Right lobe of liver (tissue), 6 donors: Measurements from ENCODE around the gene RCOR1. TPM values are rescaled to one million over a fixed set of nuclear protein-coding genes. Genes with fewer than 3 reads are reported as not detected.

Experiments
- ATAC-seq, 4 donors: fragments of 200-7000 bp; cut with Tn5 transposase; one replicate each; pipeline ENCODE4 v1.9.1; 2020; ENCODE audit warnings: mild to moderate bottlenecking in 4 of 4, moderate library complexity in 4 of 4
- DNase-seq, 3 donors: peaks; one replicate each; pipeline ENCODE4 v3.0.0-alpha.2; 2020
- H3K27ac ChIP-seq, 3 donors: fragments of 200-600 bp; one replicate each; pipeline ENCODE4 v1.8.0; 2022
- H3K27me3 ChIP-seq, 2 donors: fragments of 200-600 bp; one replicate each; pipeline ENCODE4 v1.8.0; 2022
- H3K36me3 ChIP-seq, 4 donors: fragments of 200-600 bp; sonication (generic) in 1 of 4; one replicate each; pipeline versions ENCODE4 v1.5.1 to v1.8.0; 2017 to 2022; ENCODE audit warnings: control low read depth in 1 of 4
- H3K4me1 ChIP-seq, 4 donors: fragments of 200-600 bp; sonication (generic) in 1 of 4; one replicate each; pipeline versions ENCODE4 v1.5.1 to v1.8.0; 2017 to 2022; ENCODE audit warnings: control low read depth in 1 of 4
- H3K4me3 ChIP-seq, 3 donors: fragments of 200-600 bp; one replicate each; pipeline ENCODE4 v1.8.0; 2022
- H3K9me3 ChIP-seq, 4 donors: fragments of 200-600 bp; sonication (generic) in 1 of 4; one replicate each; pipeline versions ENCODE4 v1.5.1 to v1.8.0; 2017 to 2022; ENCODE audit warnings: control low read depth in 1 of 4
- POLR2A ChIP-seq: fragments of 450-650 bp; IDR thresholded peaks from one replicate; pipeline ENCODE4 v1.6.1; 2017; ENCODE audit warnings: antibody characterized with exemption, mild to moderate bottlenecking
- WGBS: methylation state at CpG from one replicate; pipeline ENCODE4 v1.1.6; 2018; ENCODE audit warnings: low coverage, low lambda C conversion rate; ENCODE audit not compliant: insufficient coverage; ENCODE audit errors: missing lambda C conversion rate; 5-methylcytosine and 5-hydroxymethylcytosine counted together
- intact Hi-C, 2 donors: fragments of 100-400 bp; cut with DNase I; formaldehyde crosslinking; loops; one replicate each; pipeline versions ENCODE4 v1.11.2 to v1.14.1; 2022
- total RNA-seq, 6 experiments: library from RNA; depleted of rRNA in 2 of 6; stranded (reverse); fragments of >200 nt in 2 of 6; fragmentation: NEBNext Ultra II Directional in 3 of 6; extraction: Animal tissue kit (Norgen Biotek cat#: 25700) in 3 of 6; gene quantifications; one replicate each; pipeline versions ENCODE4 v1.1.0 to v1.2.4, GENCODE V29; 2016 to 2023
- TF ChIP-seq, protein P1 (sequence below), 4 donors: fragments of 200-600 bp in 3 of 4; fragments of 450-650 bp in 1 of 4; IDR thresholded peaks; one replicate each; pipeline versions ENCODE4 v1.5.1 to v1.8.0; 2016 to 2022; ENCODE audit warnings: antibody characterized with exemption in 4 of 4, mild to moderate bottlenecking in 2 of 4
- donor health status: DM: no; HTN: yes; CAD: no.
- donor health status: DM: no; HTN: no; CAD: no.
- donor health status: DM: no; HTN: no; CAD: no.
- donor health status: DM: no; HTN: yes; CAD: no.
- donor health status: DM: no; HTN: yes; CAD: no.

The RCOR1 gene
- total RNA-seq, 6 experiments from 2014 or later, result 7.5 to 14.1 (median 8.7) TPM

DNA sequence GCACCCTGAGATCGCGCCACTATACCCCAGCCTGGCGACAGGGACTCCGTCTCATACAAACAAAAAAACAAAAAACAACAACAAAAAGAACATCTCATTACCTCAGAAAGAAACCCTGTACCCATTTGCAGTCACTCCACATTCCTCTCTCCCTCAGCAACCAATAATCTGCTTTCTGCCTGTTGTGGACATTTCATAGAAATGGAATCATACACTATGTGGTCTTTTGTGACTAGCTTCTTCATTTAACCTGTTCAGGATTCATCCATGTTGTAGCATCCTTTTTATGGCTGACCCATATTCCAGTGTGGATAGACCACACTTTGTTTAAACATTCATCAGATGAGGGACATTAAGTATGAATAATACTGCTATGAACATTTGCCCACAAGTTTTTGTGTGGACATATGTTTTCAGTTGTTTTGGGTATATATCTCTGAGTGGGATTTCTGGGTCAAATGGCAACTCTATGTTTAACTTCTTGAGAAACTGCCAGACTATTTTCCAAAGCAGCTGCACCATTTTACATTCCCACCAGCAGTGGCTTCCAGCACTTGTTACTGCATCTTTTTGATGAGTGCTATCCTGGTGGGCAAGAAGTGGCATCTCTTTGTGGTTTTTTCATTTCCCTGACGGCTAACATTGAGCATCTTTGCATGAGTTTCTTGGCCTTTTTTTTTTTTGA is 5.9 kb upstream of the RCOR1 start:
- ATAC-seq (no peak), DNase-seq (no peak)
- Histone ChIP-seq H3K27ac (no peak overlapping the region), H3K4me1 (no peaks in the 10 kb centered on the region), H3K4me3 (no peak overlapping the region), H3K9me3 (no peaks in the 10 kb centered on the region), H3K36me3 (no peaks in the 10 kb centered on the region), H3K27me3 (no peaks in the 10 kb centered on the region)
- TF ChIP-seq, protein P1, sequence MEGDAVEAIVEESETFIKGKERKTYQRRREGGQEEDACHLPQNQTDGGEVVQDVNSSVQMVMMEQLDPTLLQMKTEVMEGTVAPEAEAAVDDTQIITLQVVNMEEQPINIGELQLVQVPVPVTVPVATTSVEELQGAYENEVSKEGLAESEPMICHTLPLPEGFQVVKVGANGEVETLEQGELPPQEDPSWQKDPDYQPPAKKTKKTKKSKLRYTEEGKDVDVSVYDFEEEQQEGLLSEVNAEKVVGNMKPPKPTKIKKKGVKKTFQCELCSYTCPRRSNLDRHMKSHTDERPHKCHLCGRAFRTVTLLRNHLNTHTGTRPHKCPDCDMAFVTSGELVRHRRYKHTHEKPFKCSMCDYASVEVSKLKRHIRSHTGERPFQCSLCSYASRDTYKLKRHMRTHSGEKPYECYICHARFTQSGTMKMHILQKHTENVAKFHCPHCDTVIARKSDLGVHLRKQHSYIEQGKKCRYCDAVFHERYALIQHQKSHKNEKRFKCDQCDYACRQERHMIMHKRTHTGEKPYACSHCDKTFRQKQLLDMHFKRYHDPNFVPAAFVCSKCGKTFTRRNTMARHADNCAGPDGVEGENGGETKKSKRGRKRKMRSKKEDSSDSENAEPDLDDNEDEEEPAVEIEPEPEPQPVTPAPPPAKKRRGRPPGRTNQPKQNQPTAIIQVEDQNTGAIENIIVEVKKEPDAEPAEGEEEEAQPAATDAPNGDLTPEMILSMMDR (IDR thresholded peaks at IDR 0.05), result no peak
- TF ChIP-seq POLR2A, result no peak
- WGBS, result 74% methylated on average over 5 of the region's 5 CpGs
- intact Hi-C loops, result no loop called here

GRCh38 chr14:102588821-102589220 is 3.6 kb upstream of the RCOR1 start:
- H3K4me3 ChIP-seq, result no peak overlapping the region
- no peaks in the 10 kb centered on the region for H3K27me3 ChIP-seq
- H3K4me1 ChIP-seq, result peaks cover 0 to 2% (median 0%) of the 10 kb centered on the region in 4 donors
- H3K27ac ChIP-seq, result no peak overlapping the region
- H3K36me3 ChIP-seq, result no peaks in the 10 kb centered on the region
- DNase-seq (no peak), ATAC-seq (no peak)
- intact Hi-C loops, result no loop called here
- WGBS, result 71% methylated on average over 3 of the region's 3 CpGs
- no peak for TF ChIP-seq POLR2A
- TF ChIP-seq, protein P1 (IDR thresholded peaks at IDR 0.05), result no peak
- no peaks in the 10 kb centered on the region for H3K9me3 ChIP-seq

DNA sequence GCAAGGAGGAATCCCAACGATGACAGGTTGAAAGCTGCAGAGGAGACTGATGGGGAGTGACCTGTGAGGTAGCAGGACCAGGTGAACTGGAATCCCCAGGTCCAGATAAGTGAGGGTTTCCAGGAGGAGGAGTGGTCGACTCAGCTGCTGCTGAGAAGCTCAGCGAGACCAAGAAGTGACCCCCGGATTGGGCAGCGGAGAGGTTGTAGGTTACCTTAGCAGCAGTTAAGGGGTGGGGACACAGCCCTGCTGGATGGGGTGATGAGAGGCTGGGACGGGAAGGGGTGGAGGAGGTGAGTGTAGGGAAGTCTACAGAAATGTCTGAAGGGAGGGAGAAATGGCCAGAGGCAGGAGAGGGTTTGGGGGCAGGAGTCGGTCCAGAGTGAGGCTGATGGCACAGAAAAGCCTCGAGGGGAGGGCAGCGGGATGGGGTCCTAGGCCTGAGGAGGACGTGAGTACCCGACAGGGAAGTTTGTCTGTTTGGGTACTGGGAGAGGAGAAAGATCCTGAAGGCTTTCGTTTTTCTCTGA is 2.6 kb upstream of the RCOR1 start:
- 71% methylated on average over 12 of the region's 12 CpGs for WGBS
- Histone ChIP-seq H3K4me3 (no peak overlapping the region), H3K27ac (no peak overlapping the region), H3K36me3 (no peaks in the 10 kb centered on the region), H3K27me3 (no peaks in the 10 kb centered on the region), H3K4me1 (peaks cover 0 to 10% (median 2%) of the 10 kb centered on the region in 4 donors), H3K9me3 (no peaks in the 10 kb centered on the region)
- ATAC-seq (no peak), DNase-seq (peak in 1 of 3 donors; percentile 40)
- intact Hi-C loops, result no loop called here
- TF ChIP-seq, protein P1 (IDR thresholded peaks at IDR 0.05), result no peak
- TF ChIP-seq POLR2A, result no peak

DNA sequence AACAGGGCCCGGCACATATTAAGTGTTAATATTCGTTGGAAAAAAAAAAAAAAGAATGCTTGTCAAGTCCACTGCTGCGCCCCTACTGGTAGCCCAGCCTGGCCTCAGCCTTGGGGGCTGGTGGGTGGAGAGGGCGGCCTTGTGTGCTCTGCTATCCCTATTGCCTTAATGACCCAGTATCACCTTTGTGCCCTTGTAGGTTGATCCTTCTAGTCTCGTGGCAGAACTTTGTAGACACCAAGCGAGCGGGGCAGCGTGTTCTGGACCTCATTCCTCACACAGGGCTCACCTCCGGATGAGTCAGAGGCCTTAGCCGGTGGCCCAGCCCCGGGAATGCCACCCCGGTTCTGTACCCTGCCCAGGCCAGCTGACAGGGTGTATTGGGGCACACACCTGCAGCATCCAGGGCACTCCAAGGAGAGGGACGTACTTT is 1.8 kb upstream of the RCOR1 start:
- H3K9me3 ChIP-seq, result no peaks in the 10 kb centered on the region
- no peak overlapping the region for H3K4me3 ChIP-seq
- no peak for TF ChIP-seq POLR2A
- TF ChIP-seq, protein P1 (IDR thresholded peaks at IDR 0.05), result peak in 2 of 4 donors; percentile 17 to 23
- peak; percentile 42 to 63 (median 53) for DNase-seq
- intact Hi-C loops, result no loop called here
- 52% methylated on average over 4 of the region's 13 CpGs for WGBS
- H3K36me3 ChIP-seq, result no peaks in the 10 kb centered on the region
- ATAC-seq, result no peak
- no peaks in the 10 kb centered on the region for H3K27me3 ChIP-seq
- H3K27ac ChIP-seq, result no peak overlapping the region
- peaks cover 0 to 15% (median 3%) of the 10 kb centered on the region in 4 donors for H3K4me1 ChIP-seq
